ENCODE data around the gene HPGDS. TPM values are rescaled to one million over a fixed set of nuclear protein-coding genes. Genes with fewer than 3 reads are reported as not detected.

Gene HPGDS
- polyA plus RNA-seq, 6 donors from 2014 or later: not detected

DNA sequence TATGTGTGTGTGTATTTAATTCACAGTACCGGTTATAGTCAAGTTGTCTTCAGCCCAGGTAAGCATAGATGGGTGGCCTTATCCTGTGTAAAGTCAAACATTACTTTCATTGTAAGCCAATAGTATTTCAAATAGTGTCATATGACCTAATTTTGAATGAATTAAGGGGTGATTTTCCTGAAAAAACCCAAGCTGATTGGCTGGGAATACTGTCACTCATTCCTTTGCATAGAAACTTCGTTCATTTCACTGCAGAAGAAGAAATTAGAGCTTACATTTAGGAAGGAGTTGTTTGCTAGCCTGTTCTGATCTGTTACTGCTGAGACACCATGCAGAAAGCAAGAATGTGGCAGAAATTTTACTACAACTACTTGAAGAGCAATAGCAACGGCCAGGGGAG, 89.6 kb downstream of the HPGDS start:
- ATAC-seq (ENCODE audit: low read depth in 2 of 2): no peak
- Mint-ChIP-seq H3K4me3 (no peak overlapping the region), H3K27ac (no peak overlapping the region), H3K4me1 (peaks cover 0 to 3% (median 0%) of the 10 kb centered on the region in 3 donors), H3K36me3 (peaks cover 0 to 23% of the 10 kb centered on the region in 2 donors), H3K9me3 (no peaks in the 10 kb centered on the region), H3K27me3 (no peaks in the 10 kb centered on the region)
- DNase-seq: no peak

DNA sequence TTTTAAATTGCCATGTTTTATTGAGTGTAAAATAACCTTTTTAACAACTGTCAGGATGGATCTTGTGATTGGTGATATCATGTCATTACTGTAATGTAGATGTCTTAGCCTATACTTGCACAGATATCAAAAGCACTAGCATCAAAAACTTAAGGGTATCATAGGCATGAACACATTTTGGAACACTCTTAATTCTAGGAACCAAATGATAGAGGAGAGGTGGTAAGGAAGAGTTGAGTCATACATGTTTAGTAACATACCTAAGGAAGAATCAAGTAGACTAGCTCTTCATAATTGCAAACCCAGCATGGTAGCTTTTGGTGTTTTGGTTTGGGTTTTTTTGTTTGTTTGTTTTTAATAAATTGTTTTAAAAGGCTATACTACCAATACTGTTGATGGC, 91.5 kb downstream of the HPGDS start:
- H3K27ac Mint-ChIP-seq: no peak overlapping the region
- H3K4me1 Mint-ChIP-seq: no peaks in the 10 kb centered on the region
- no peak for DNase-seq
- H3K27me3 Mint-ChIP-seq: no peaks in the 10 kb centered on the region
- H3K36me3 Mint-ChIP-seq: peaks cover 0 to 23% of the 10 kb centered on the region in 2 donors
- ATAC-seq (ENCODE audit: low read depth in 2 of 2): no peak
- no peaks in the 10 kb centered on the region for H3K9me3 Mint-ChIP-seq
- H3K4me3 Mint-ChIP-seq: no peak overlapping the region

Other genes starting within 250 kb of the HPGDS start
- gene SMARCAD1, start 135.0 kb downstream of the HPGDS start, polyA plus RNA-seq (ENCODE audit: low read depth in 6 of 6): 10 to 100 TPM in 3 of 6 donors, 1 to 10 TPM in 3; 8.8 to 12.1 (median 10.3) TPM
- 10 to 100 TPM; 33.4 to 47.3 (median 41.1) TPM for gene PDLIM5, start 109.1 kb upstream of the HPGDS start, polyA plus RNA-seq (ENCODE audit: low read depth in 6 of 6)